HEK293 (cell line): Measurements from ENCODE around the gene BBLN.

Experiments
- CTCF ChIA-PET: fragments of 350-600 bp; formaldehyde crosslinking; extraction: SDS; loops from one replicate; lab custom pipeline; 2021; ENCODE audit warnings: antibody characterized with exemption; lab: Yijun Ruan, JAX
- POLR2A ChIA-PET: fragments of 300-600 bp; formaldehyde crosslinking; extraction: SDS; loops from one replicate; lab custom pipeline; 2020; ENCODE audit warnings: antibody characterized with exemption, inconsistent platforms; lab: Yijun Ruan, JAX
- H3K27ac ChIP-seq: fragments of 200-500 bp; sonication (Bioruptor generic); 2 replicates; pipeline ENCODE4 v1.5.1; 2014; ENCODE audit warnings: low read depth, low read length, control low read depth, inconsistent platforms; ENCODE audit errors: extremely low read depth
- H3K36me3 ChIP-seq, 2 experiments: fragments of 200-500 bp in 1 of 2; sonication (Bioruptor generic) in 1 of 2; 1 replicate in 1 of 2; 2 replicates in 1 of 2; pipeline ENCODE4 v1.5.1; 2014 to 2017; ENCODE audit warnings: inconsistent platforms in 2 of 2, low read length in 2 of 2; ENCODE audit not compliant: control insufficient read depth in 2 of 2, insufficient read depth in 1 of 2
- H3K4me1 ChIP-seq: fragments of 200-500 bp; sonication (Bioruptor generic); 2 replicates; pipeline ENCODE4 v1.5.1; 2014; ENCODE audit warnings: mild to moderate bottlenecking, low read length, inconsistent platforms; ENCODE audit not compliant: control insufficient read depth, insufficient read depth
- H3K4me3 ChIP-seq: 2 replicates; pipeline ENCODE4 v1.5.1; 2011; ENCODE audit warnings: low read depth, mild to moderate bottlenecking, control low read depth, low read length, moderate library complexity
- H3K9me3 ChIP-seq: fragments of 200-500 bp; sonication (Bioruptor generic); 2 replicates; pipeline ENCODE4 v1.5.1; 2014; ENCODE audit warnings: low read depth, low read length, inconsistent platforms; ENCODE audit not compliant: control insufficient read depth, insufficient read depth
- GLI2 ChIP-seq: fragments of 450-650 bp; formaldehyde crosslinking; IDR thresholded peaks from 2 replicates; pipeline ENCODE4; 2017; ENCODE audit warnings: missing biosample characterization, missing genetic modification characterization, low read depth, borderline replicate concordance
- GLIS1 ChIP-seq: fragments of 450-650 bp; formaldehyde crosslinking; IDR thresholded peaks from 2 replicates; pipeline ENCODE4 v1.5.1; 2016; ENCODE audit warnings: missing biosample characterization, missing genetic modification characterization
- KLF9 ChIP-seq: fragments of 450-650 bp; formaldehyde crosslinking; IDR thresholded peaks from 2 replicates; pipeline ENCODE4 v1.5.1; 2016; ENCODE audit warnings: missing biosample characterization, missing genetic modification characterization, low read depth
- SCRT1 ChIP-seq: fragments of 450-650 bp; formaldehyde crosslinking; IDR thresholded peaks from 2 replicates; pipeline ENCODE4 v1.5.1; 2016; ENCODE audit warnings: missing biosample characterization, missing genetic modification characterization, borderline replicate concordance
- SCRT2 ChIP-seq: fragments of 450-650 bp; formaldehyde crosslinking; IDR thresholded peaks from 2 replicates; pipeline ENCODE4 v1.5.1; 2016; ENCODE audit warnings: missing biosample characterization, missing genetic modification characterization
- SETDB1 ChIP-seq: IDR thresholded peaks from one replicate; pipeline ENCODE4 v1.6.1; 2017; ENCODE audit warnings: mild to moderate bottlenecking, low read length, moderate library complexity, mixed read lengths; ENCODE audit not compliant: insufficient read length
- TRIM28 ChIP-seq: IDR thresholded peaks from 2 replicates; pipeline ENCODE4 v1.6.1; 2011; ENCODE audit warnings: low read length, control low read depth, borderline replicate concordance
- ZFP69B ChIP-seq: fragments of 450-650 bp; formaldehyde crosslinking; IDR thresholded peaks from 2 replicates; pipeline ENCODE4 v1.5.1; 2016; ENCODE audit warnings: missing biosample characterization, missing genetic modification characterization
- ZIC2 ChIP-seq: fragments of 450-650 bp; formaldehyde crosslinking; IDR thresholded peaks from 2 replicates; pipeline ENCODE4 v1.5.1; 2016; ENCODE audit warnings: missing biosample characterization, missing genetic modification characterization
- ZNF121 ChIP-seq: fragments of 450-650 bp; formaldehyde crosslinking; IDR thresholded peaks from 2 replicates; pipeline ENCODE4 v1.5.1; 2016; ENCODE audit warnings: missing biosample characterization, missing genetic modification characterization
- ZNF335 ChIP-seq: fragments of 450-650 bp; formaldehyde crosslinking; conservative IDR thresholded peaks from 2 replicates; pipeline ENCODE4 v1.5.1; 2016; ENCODE audit warnings: missing biosample characterization, missing genetic modification characterization
- ZNF473 ChIP-seq: fragments of 450-650 bp; formaldehyde crosslinking; IDR thresholded peaks from 2 replicates; pipeline ENCODE4 v1.5.1; 2017; ENCODE audit warnings: missing biosample characterization, missing genetic modification characterization
- ZNF692 ChIP-seq: fragments of 450-650 bp; formaldehyde crosslinking; IDR thresholded peaks from 2 replicates; pipeline ENCODE4 v1.5.1; 2016; ENCODE audit warnings: missing biosample characterization, missing genetic modification characterization
- ZNF776 ChIP-seq: fragments of 450-650 bp; formaldehyde crosslinking; IDR thresholded peaks from 2 replicates; pipeline ENCODE4 v1.5.0; 2017; ENCODE audit warnings: missing biosample characterization, missing genetic modification characterization, borderline replicate concordance
- TF ChIP-seq, protein P1 (sequence below): fragments of 450-650 bp; IDR thresholded peaks from 2 replicates; pipeline ENCODE4 v1.5.1; 2018; ENCODE audit warnings: missing biosample characterization, mild to moderate bottlenecking, missing genetic modification characterization
- TF ChIP-seq, protein P2 (sequence below): fragments of 450-650 bp; formaldehyde crosslinking; IDR thresholded peaks from 2 replicates; pipeline ENCODE4 v1.5.1; 2016; ENCODE audit warnings: missing biosample characterization, missing genetic modification characterization
- TF ChIP-seq, protein P3 (sequence below): fragments of 450-650 bp; formaldehyde crosslinking; IDR thresholded peaks from 2 replicates; pipeline ENCODE4 v1.5.1; 2017; ENCODE audit warnings: missing biosample characterization, missing genetic modification characterization

BBLN gene

DNA sequence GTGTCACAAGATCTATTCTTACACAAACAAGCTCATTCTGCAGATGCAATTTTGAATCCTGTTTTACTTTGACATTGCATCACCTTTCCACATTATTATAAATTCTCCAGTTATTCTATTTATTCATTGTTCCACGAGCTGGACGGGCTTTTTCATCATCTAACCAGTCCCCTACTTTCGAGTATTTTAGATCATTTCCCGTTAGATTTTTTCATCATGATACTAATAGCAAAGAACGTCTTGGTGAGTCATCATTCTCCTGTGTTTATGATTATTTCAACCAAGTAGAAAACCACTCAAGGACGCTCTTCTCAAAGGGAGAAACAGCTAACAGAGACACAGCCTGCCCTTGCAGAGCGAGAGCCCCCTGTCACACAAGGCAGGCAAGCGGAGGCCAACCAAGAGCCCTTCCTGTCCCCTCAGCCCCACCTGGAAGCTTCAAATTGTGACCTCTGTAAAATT, 15.1 kb downstream of the BBLN start:
- CTCF ChIA-PET, result interaction anchor here (0.6 to 1.5 kb wide), 5 partner anchors 9 to 98 kb away, joined by 3 to 8 read pairs (median 4); partner anchors contain the start of gene CIZ1
- H3K27ac ChIP-seq, result no peak overlapping the region
- TF ChIP-seq ZFP69B (tag by site-specific recombination) (no peak), ZNF692 (tag by site-specific recombination) (no peak), ZNF776 (tag by site-specific recombination) (no peak), ZNF121 (tag by site-specific recombination) (no peak), ZNF473 (tag by site-specific recombination) (no peak), ZNF335 (tag by site-specific recombination) (no peak)
- TF ChIP-seq, protein P1, sequence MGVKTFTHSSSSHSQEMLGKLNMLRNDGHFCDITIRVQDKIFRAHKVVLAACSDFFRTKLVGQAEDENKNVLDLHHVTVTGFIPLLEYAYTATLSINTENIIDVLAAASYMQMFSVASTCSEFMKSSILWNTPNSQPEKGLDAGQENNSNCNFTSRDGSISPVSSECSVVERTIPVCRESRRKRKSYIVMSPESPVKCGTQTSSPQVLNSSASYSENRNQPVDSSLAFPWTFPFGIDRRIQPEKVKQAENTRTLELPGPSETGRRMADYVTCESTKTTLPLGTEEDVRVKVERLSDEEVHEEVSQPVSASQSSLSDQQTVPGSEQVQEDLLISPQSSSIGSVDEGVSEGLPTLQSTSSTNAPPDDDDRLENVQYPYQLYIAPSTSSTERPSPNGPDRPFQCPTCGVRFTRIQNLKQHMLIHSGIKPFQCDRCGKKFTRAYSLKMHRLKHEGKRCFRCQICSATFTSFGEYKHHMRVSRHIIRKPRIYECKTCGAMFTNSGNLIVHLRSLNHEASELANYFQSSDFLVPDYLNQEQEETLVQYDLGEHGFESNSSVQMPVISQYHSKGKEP, result no peak
- TF ChIP-seq, protein P2, sequence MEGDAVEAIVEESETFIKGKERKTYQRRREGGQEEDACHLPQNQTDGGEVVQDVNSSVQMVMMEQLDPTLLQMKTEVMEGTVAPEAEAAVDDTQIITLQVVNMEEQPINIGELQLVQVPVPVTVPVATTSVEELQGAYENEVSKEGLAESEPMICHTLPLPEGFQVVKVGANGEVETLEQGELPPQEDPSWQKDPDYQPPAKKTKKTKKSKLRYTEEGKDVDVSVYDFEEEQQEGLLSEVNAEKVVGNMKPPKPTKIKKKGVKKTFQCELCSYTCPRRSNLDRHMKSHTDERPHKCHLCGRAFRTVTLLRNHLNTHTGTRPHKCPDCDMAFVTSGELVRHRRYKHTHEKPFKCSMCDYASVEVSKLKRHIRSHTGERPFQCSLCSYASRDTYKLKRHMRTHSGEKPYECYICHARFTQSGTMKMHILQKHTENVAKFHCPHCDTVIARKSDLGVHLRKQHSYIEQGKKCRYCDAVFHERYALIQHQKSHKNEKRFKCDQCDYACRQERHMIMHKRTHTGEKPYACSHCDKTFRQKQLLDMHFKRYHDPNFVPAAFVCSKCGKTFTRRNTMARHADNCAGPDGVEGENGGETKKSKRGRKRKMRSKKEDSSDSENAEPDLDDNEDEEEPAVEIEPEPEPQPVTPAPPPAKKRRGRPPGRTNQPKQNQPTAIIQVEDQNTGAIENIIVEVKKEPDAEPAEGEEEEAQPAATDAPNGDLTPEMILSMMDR (tag by site-specific recombination), result no peak
- TF ChIP-seq, protein P3, sequence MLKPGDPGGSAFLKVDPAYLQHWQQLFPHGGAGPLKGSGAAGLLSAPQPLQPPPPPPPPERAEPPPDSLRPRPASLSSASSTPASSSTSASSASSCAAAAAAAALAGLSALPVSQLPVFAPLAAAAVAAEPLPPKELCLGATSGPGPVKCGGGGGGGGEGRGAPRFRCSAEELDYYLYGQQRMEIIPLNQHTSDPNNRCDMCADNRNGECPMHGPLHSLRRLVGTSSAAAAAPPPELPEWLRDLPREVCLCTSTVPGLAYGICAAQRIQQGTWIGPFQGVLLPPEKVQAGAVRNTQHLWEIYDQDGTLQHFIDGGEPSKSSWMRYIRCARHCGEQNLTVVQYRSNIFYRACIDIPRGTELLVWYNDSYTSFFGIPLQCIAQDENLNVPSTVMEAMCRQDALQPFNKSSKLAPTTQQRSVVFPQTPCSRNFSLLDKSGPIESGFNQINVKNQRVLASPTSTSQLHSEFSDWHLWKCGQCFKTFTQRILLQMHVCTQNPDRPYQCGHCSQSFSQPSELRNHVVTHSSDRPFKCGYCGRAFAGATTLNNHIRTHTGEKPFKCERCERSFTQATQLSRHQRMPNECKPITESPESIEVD (tag by site-specific recombination), result no peak
- H3K4me3 ChIP-seq, result no peak overlapping the region
- no peaks in the 10 kb centered on the region for H3K4me1 ChIP-seq
- no peaks in the 10 kb centered on the region for H3K9me3 ChIP-seq
- POLR2A ChIA-PET, result interaction anchor here (0.7 to 2.4 kb wide), 3 partner anchors 12 to 15 kb away, joined by 3 to 8 read pairs (median 4); partner anchors contain the start of gene BBLN
- peaks cover 0 to 65% of the 10 kb centered on the region in 2 experiments; a peak in 2 of 3 replicates for H3K36me3 ChIP-seq

GRCh38 chr9:128175726-128176125, 15.7 kb downstream of the BBLN start:
- H3K4me3 ChIP-seq, result no peak overlapping the region
- ChIA-PET POLR2A (interaction anchor here (0.7 to 2.4 kb wide), 2 partner anchors 11 to 15 kb away, joined by 3 to 8 read pairs; no protein-coding TSS in a partner anchor), CTCF (interaction anchor here (1.1 to 1.5 kb wide), 4 partner anchors 8 to 25 kb away, joined by 3 to 8 read pairs (median 4); partner anchors contain the start of gene CIZ1)
- TF ChIP-seq GLI2 (tag by site-specific recombination) (no peak), ZIC2 (tag by site-specific recombination) (peak; percentile 83), GLIS1 (peak; percentile 74)
- H3K27ac ChIP-seq, result no peak overlapping the region
- H3K36me3 ChIP-seq, result peaks cover 0 to 67% of the 10 kb centered on the region in 2 experiments; a peak in 2 of 3 replicates
- H3K4me1 ChIP-seq, result no peaks in the 10 kb centered on the region
- no peaks in the 10 kb centered on the region for H3K9me3 ChIP-seq

DNA sequence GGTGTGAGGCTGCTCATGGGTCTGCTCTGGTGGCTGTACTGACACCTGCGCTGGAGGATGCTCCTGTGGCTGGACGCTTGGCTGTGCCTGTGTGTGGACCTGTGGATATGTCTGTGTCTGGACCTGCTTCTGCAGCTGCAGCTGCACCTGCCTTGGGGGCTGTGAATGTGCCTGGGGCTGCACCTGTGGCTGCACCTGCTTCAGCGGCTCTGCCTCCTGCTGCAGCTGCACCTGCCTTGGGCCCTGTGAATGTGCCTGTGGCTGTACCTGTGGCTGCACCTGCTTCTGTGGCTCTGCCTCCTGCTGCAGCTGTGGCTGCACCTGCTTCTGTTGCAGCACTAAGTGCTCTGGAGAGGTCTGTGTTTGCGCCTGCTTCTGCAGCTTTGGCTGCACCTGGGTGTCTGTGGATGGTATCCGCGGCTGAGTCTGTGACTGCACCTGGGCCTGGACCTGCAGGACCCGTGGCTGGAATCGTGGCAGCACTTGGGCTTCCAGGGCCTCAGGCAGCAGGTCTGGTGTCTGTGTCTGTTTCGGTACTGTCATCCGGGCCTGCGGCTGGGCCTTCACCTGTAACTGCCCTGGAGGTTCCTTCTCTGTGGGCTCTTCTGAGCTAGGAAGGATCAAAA, 18.9 kb downstream of the BBLN start:
- no peak overlapping the region for H3K27ac ChIP-seq
- CTCF ChIA-PET, result interaction anchor here (0.7 kb wide), 1 partner anchor 233 kb away, joined by 3 read pairs; no protein-coding TSS in a partner anchor
- POLR2A ChIA-PET, result interaction anchor here (0.6 to 1.5 kb wide), 2 partner anchors 19 to 33 kb away, joined by 5 read pairs; partner anchors contain the start of gene BBLN
- no peaks in the 10 kb centered on the region for H3K4me1 ChIP-seq
- H3K4me3 ChIP-seq, result no peak overlapping the region
- TF ChIP-seq TRIM28, result peak; percentile 99; the same call in 1 of the 2 replicates
- no peak for TF ChIP-seq KLF9
- peak; percentile 77 for TF ChIP-seq SETDB1
- TF ChIP-seq SCRT2 (tag by site-specific recombination), result peak; percentile 87
- peak; percentile 93 for TF ChIP-seq SCRT1 (tag by site-specific recombination)
- no peaks in the 10 kb centered on the region for H3K9me3 ChIP-seq
- H3K36me3 ChIP-seq, result peaks cover 3 to 87% of the 10 kb centered on the region in 2 experiments; a peak in 2 of 3 replicates
